Osteoblast (primary cell): Measurements from ENCODE around the gene KIAA0232. TPM values are rescaled to one million over a fixed set of nuclear protein-coding genes. Genes with fewer than 3 reads are reported as not detected.

Source experiments
- DNase-seq: peaks from one replicate; pipeline ENCODE4 v3.0.0; 2011; ENCODE audit warnings: low spot score, mixed read lengths; ENCODE audit not compliant: insufficient read length; ENCODE audit errors: missing footprints
- H2AFZ ChIP-seq: 2 replicates; pipeline ENCODE4 v1.6.0; 2011; ENCODE audit warnings: mild to moderate bottlenecking, low read length
- H3K27ac ChIP-seq: 2 replicates; pipeline ENCODE4 v1.5.1; 2011; ENCODE audit warnings: mild to moderate bottlenecking, low read depth, low read length, moderate library complexity
- H3K27me3 ChIP-seq: 2 replicates; pipeline ENCODE4 v1.6.0; 2012; ENCODE audit warnings: mild to moderate bottlenecking, control low read depth, inconsistent platforms, low read length, moderate library complexity; ENCODE audit not compliant: insufficient read depth
- H3K36me3 ChIP-seq: 2 replicates; pipeline ENCODE4 v1.5.1; 2011; ENCODE audit warnings: mild to moderate bottlenecking, low read length, control low read depth, moderate library complexity; ENCODE audit not compliant: insufficient read depth
- H3K4me1 ChIP-seq: 2 replicates; pipeline ENCODE4 v1.5.1; 2011; ENCODE audit warnings: mild to moderate bottlenecking, low read length, control low read depth, moderate library complexity; ENCODE audit not compliant: insufficient read depth
- H3K4me2 ChIP-seq: 2 replicates; pipeline ENCODE4 v1.6.0; 2011; ENCODE audit warnings: mild to moderate bottlenecking, low read length; ENCODE audit not compliant: insufficient read depth
- H3K4me3 ChIP-seq: fragments of 200-600 bp; sonication (generic); 3 replicates; pipeline ENCODE4 v1.5.1; 2012; ENCODE audit warnings: mild to moderate bottlenecking, low read length, inconsistent platforms; ENCODE audit not compliant: insufficient read depth
- H3K79me2 ChIP-seq: 2 replicates; pipeline ENCODE4 v1.6.0; 2012; ENCODE audit warnings: mild to moderate bottlenecking, low read length, control low read depth, inconsistent platforms; ENCODE audit not compliant: insufficient read depth
- H3K9me3 ChIP-seq: 2 replicates; pipeline ENCODE4 v1.5.1; 2011; ENCODE audit warnings: low read depth, low read length, control low read depth
- H4K20me1 ChIP-seq: 2 replicates; pipeline ENCODE4 v1.6.0; 2012; ENCODE audit warnings: mild to moderate bottlenecking, low read length, control low read depth; ENCODE audit not compliant: insufficient read depth
- CTCF ChIP-seq: IDR thresholded peaks from 2 replicates; pipeline ENCODE4 v1.5.1; 2011; ENCODE audit warnings: mild to moderate bottlenecking, low read depth, low read length, moderate library complexity; ENCODE audit errors: extremely low read depth
- total RNA-seq: library from RNA; depleted of rRNA; stranded (reverse); fragments of >200 nt; gene quantifications from 2 replicates; pipeline ENCODE4 v1.2.3, GENCODE V29; 2012

The KIAA0232 gene
- total RNA-seq, 1 donor = 23.9 TPM

GRCh38 chr4:6799091-6799490, 16.6 kb downstream of the KIAA0232 start:
- peaks cover 49% of the 10 kb centered on the region for H4K20me1 ChIP-seq
- no peak overlapping the region for H3K27ac ChIP-seq
- H3K36me3 ChIP-seq = no peaks in the 10 kb centered on the region
- no peaks in the 10 kb centered on the region for H3K27me3 ChIP-seq
- peaks cover 6% of the 10 kb centered on the region for H3K4me1 ChIP-seq
- peaks cover 97% of the 10 kb centered on the region for H3K79me2 ChIP-seq
- no peaks in the 10 kb centered on the region for H3K9me3 ChIP-seq
- no peak overlapping the region for H2AFZ ChIP-seq
- H3K4me2 ChIP-seq = no peak overlapping the region
- H3K4me3 ChIP-seq = no peak overlapping the region
- no peak for TF ChIP-seq CTCF
- DNase-seq = peak; percentile 30

GRCh38 chr4:6802025-6802424, 19.5 kb downstream of the KIAA0232 start:
- H3K4me1 ChIP-seq = peaks cover 15% of the 10 kb centered on the region
- DNase-seq = no peak
- H4K20me1 ChIP-seq = peaks cover 36% of the 10 kb centered on the region

GRCh38 chr4:6802626-6803025, 20.1 kb downstream of the KIAA0232 start:
- Histone ChIP-seq H3K79me2 (peaks cover 86% of the 10 kb centered on the region), H4K20me1 (peaks cover 36% of the 10 kb centered on the region), H3K4me1 (peaks cover 21% of the 10 kb centered on the region), H3K36me3 (no peaks in the 10 kb centered on the region), H2AFZ (no peak overlapping the region), H3K9me3 (no peaks in the 10 kb centered on the region), H3K27me3 (no peaks in the 10 kb centered on the region), H3K4me2 (no peak overlapping the region), H3K27ac (no peak overlapping the region), H3K4me3 (no peak overlapping the region)
- TF ChIP-seq CTCF = no peak
- no peak for DNase-seq

More at GRCh38 chr4:6802025-6802424, 19.5 kb downstream of the KIAA0232 start:
- no peak overlapping the region for H3K27ac ChIP-seq
- no peak overlapping the region for H2AFZ ChIP-seq
- H3K79me2 ChIP-seq = peaks cover 89% of the 10 kb centered on the region
- no peak overlapping the region for H3K4me3 ChIP-seq
- no peaks in the 10 kb centered on the region for H3K36me3 ChIP-seq
- no peak for TF ChIP-seq CTCF
- H3K9me3 ChIP-seq = no peaks in the 10 kb centered on the region
- no peaks in the 10 kb centered on the region for H3K27me3 ChIP-seq
- no peak overlapping the region for H3K4me2 ChIP-seq

GRCh38 chr4:6803246-6803645, 20.7 kb downstream of the KIAA0232 start:
- Histone ChIP-seq H3K27ac (no peak overlapping the region), H3K4me2 (no peak overlapping the region), H3K79me2 (peaks cover 84% of the 10 kb centered on the region), H2AFZ (no peak overlapping the region), H3K27me3 (no peaks in the 10 kb centered on the region), H3K4me1 (peaks cover 20% of the 10 kb centered on the region), H3K4me3 (no peak overlapping the region), H3K36me3 (no peaks in the 10 kb centered on the region), H3K9me3 (no peaks in the 10 kb centered on the region), H4K20me1 (peaks cover 34% of the 10 kb centered on the region)
- DNase-seq = no peak
- TF ChIP-seq CTCF = no peak
